HG03558 (cell line): Measurements from ENCODE around the gene HS3ST6.
"Not testable (repeated sequence)": the region's sequence is repeated elsewhere in the genome, so short reads cannot be mapped to it uniquely, and the experiment has no call there.

Source experiments
- ATAC-seq: cut with Tn5 transposase; IDR thresholded peaks from one replicate; pipeline ENCODE4 v1.9.1; 2021; ENCODE audit warnings: moderate number of reproducible peaks; ENCODE audit not compliant: unreplicated experiment; ENCODE audit errors: extremely low read depth

HS3ST6 gene

DNA sequence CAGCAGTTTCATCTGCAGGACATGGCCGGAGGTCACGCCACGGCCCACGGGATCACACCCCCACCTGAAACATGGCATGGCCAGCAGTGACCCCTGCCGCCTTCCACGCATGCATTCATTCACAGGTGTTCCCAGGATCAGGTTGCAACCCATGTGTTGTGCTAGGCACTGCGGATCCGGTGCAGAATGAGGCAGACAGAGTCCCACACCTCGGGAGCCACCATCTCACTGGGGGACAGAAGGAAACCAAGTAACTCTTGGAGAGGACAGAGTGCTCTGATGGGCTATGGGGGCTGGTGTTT, 29.1 kb upstream of the HS3ST6 start:
- no peak for ATAC-seq

- ATAC-seq: no peak
These were observed 28.5 kb upstream of the HS3ST6 start for GRCh38 chr16:1946495-1947368.

DNA sequence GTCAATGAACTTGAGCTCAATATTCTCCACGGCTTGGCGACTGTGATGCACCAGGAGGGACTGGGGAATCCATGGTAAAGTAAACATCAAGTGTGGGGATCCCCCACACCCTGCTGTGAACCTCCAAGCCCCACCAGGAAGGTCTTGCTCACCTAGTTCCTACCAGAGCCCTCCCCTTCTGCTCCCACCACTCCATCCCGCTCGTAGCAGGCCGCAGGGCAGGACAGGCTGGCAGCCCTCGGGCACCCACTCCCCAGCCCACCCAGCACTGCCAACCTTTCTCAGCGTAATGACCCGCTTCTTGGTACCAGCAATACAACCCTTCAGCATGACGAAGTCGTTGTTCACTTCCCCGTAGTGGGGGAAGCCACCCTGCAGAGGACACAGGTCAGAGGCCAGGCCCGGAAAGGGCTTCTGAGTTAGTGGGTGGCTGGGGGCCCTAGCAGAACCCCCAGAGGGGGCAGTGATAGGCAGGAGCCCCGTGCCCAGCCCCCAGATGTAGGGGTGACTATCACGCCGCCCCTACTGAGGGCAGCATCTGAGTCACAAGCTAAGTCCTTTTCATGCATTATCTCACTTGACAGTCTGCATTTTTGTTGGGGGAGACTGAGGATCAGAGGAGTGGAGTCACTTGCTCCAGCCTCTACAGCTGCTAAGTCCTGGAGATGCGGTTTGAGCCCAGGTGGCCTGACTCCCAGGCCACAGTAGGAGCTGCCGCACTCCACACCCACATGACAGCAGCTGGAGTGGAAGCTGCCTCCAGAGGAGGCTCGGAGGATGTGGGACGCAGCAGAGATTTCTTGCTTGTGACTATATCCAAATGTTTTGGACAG, 27.6 kb upstream of the HS3ST6 start:
- no peak for ATAC-seq

DNA sequence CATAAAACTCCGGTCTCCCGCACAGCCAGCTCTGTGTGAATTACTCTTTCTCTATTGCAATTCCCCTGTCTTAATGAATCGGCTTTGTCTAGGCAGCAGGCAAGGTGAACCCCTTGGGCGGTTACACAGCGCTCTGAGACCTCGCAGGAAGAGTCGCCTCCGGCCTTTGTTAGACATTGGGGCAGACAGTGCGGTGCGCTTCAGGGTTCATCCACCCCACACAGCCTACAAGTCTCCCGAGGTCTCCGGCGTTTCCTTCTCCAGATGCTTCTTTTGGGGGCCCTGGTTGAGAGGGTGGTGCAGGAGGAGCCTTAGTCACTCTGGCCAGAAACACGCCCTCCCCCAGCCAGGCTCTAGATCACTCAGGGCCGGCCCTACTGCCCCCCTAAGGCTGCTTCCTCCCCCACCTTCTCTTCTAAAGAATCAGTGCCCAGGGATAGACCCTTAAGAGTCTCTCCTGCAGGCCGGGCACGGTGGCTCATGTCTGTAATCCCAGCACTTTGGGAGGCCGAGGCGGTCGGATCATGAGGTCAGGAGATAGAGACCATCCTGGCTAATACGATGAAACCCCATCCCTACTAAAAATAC, 26.5 kb upstream of the HS3ST6 start:
- no peak for ATAC-seq

GRCh38 chr16:1942810-1943726, 24.9 kb upstream of the HS3ST6 start, which contains the start of gene MSRB1:
Gene MSRB1, minus strand, starts transcription at chr16:1943199. Its CDS starts 43 bp downstream, at chr16:1943156.
- ATAC-seq: peak; percentile 72

DNA sequence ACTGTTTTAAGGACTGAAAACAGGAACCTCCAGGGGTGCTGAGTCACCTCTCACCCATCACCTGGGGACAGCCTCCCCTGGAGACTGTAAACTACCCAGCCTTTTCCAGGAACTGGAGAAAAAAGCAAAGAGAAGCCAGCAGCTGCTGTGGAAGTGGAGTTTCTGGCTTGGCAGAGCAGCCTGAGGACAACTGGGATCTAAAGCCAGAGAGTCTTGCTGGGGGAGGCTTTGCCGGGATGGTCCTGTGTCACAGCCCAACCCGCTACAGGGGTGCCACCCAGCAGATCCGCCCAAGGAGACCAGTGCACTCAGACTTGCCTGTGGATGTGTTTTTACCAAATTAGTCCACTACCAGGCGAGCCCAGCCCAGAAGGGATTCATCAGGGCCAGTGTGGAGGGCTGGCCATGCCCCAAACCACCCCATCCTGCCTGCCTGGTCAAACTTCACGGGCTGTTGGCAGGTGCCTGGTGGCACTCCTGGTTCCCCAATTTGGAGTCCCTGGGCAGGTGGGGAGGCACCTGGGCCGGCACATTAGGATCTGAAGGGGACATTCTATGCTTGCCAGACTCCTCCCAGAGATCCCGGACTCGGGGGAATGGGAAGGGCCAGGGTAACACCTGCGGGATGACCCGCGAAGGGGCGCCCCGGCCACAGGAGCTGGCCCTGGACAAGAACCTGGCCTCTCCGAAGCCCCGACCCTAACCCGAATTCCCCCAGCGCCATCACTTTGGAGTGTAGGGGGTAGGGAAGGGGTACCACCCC, 24.0 kb upstream of the HS3ST6 start:
- no peak for ATAC-seq

GRCh38 chr16:1941162-1942046, 23.2 kb upstream of the HS3ST6 start:
- ATAC-seq: no peak

- no peak for ATAC-seq
These were observed 22.3 kb upstream of the HS3ST6 start for GRCh38 chr16:1940273-1941161.

DNA sequence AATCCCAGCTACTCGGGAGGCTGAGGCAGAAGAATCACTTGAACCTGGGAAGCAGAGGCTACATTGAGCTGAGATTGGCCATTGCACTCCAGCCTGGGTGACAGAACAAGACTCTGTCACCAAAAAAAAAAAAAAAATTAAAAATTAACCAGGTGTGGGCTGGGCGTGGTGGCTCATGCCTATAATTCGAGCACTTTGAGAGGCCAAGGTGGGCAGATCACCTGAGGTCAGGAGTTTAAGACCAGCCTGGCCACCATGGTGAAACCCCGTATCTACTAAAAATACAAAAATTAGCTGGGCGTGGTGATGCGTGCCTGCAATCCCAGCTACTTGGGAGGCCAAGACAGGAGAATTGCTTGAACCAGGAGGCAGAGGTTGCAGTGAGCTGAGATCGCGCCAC, 21.6 kb upstream of the HS3ST6 start:
- ATAC-seq: not testable (repeated sequence)

DNA sequence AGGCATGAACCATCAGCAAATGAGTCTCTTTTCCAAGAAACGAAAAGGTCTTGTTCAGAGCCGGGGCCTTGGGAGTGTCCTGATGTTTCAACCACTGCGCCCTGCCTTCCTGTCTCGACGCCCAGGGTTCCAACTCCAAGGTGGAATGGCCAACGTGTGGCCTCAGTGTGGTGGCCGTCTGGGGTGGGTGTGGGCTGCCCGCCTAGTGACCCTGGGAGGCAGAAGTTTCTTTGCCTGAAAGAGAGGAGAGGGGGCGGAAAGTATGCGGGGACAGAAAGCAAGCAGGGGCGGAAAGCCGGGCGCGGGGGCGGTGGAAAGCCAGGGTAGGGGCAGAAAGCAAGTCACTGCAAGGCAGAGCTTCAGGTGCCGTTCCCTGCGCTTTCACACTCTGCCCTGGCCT, 20.7 kb upstream of the HS3ST6 start:
- no peak for ATAC-seq

GRCh38 chr16:1938316-1938715, 20.1 kb upstream of the HS3ST6 start:
- no peak for ATAC-seq

GRCh38 chr16:1936945-1937479, 18.8 kb upstream of the HS3ST6 start:
- no peak for ATAC-seq

- ATAC-seq: no peak
These were observed 15.0 kb upstream of the HS3ST6 start for GRCh38 chr16:1933097-1933661.

DNA sequence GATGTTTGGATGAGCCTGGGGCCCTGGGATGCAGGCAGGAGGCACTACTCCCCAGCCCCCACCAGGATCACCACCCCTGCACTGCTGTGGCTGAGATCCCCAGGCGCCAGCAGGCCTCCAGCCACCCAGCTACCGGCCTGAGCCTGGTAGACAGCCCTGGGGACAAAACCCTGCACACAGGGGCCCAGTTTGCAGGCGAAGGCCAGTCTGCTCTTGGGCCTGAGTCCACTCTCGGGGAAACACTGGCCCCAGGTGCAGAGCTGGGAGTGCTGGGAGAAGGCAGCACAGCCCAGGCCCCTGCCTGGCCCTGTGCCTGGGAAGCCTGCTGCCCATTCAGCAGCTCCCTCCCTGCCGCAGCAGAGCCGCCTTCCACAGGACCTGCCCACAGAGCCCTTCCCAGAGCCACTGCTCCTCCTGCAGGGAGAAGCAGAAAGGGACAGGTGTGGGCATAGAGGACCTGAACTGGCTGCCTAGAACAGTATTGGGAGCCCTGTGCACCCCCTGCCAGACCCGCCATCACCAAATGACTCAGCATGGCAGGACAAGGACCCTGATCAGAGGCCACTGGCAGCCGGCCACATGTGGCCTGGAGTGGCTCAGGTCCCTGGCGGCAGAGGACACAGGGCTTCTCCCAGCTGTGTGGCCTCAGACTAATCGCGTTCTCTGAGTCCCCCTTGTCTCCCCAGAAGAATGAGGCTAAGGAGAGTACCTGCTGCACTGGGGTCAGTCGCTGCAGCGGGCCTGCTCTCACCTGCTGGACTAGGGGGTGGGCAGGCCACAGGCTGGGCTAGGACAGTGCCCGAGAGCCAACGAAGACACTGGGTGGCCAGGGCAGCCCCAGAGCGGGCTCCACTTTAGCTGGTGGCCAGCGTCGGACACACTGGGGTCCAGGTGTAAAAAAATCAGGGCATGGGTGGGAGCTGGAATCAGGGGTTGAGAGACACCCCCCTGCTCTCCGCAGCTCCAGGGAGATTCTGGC, 14.1 kb upstream of the HS3ST6 start:
- ATAC-seq: no peak

DNA sequence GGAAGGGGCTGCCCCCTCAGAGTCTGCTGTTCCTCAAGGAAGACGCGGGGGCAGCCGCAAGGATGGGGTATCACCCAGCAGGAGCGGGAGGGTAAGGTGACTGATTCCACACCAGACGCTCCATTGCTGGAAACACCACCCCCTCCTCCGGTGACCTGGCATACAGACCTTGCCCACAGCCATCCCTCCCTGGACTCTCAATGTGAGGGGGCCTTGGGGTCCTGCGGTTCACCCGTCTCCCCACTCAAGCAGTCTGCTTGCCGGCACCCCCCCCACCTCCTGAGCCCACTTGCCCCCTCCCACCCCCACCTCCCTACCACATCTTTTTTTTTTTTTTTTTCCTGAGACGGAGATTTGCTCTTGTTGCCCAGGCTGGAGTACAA, 12.1 kb upstream of the HS3ST6 start:
- ATAC-seq: no peak
